Body of pancreas (tissue), 4 donors: ENCODE data around the gene FRMPD2.

ENCODE experiments used
- CTCF ChIP-seq, 7 experiments: fragments of 450-650 bp in 4 of 7; fragments of 200-600 bp in 3 of 7; sonication (generic) in 3 of 7; IDR thresholded peaks; one replicate each; pipeline ENCODE4 v1.5.1; 2016 to 2019; ENCODE audit warnings: antibody characterized with exemption in 7 of 7
- POLR2A ChIP-seq, 3 donors: fragments of 450-650 bp; IDR thresholded peaks; one replicate each; pipeline ENCODE4 v1.6.1; 2016; ENCODE audit warnings: antibody characterized with exemption in 3 of 3, mild to moderate bottlenecking in 2 of 3

- TF ChIP-seq POLR2A (IDR thresholded peaks at IDR 0.05) (no peak), CTCF (IDR thresholded peaks at IDR 0.05) (no peak)
Measured at GRCh38 chr10:48193556-48193955, 80.9 kb downstream of the FRMPD2 start.
